HepG2 (cell line): Measurements from ENCODE around the gene INO80B. TPM values are rescaled to one million over a fixed set of nuclear protein-coding genes. Genes with fewer than 3 reads are reported as not detected.

Experiments used
- ATAC-seq: fragments of 200-7000 bp; cut with Tn5 transposase; 3 replicates; pipeline ENCODE4 v1.9.1; 2020; ENCODE audit warnings: mild to moderate bottlenecking, moderate library complexity
- BruUV-seq: library from RNA; stranded (reverse); fragments of 400-500 nt; replicated peaks from 2 replicates; lab custom pipeline; 2021; lab: Mats Ljungman, UMichigan
- CTCF ChIA-PET: fragments of 300-600 bp; formaldehyde crosslinking; extraction: SDS; loops from one replicate; lab custom pipeline; 2021; ENCODE audit warnings: low total read pairs, inconsistent platforms, low intra/inter-chr PET ratio; lab: Yijun Ruan, JAX
- POLR2A ChIA-PET: fragments of 350-600 bp; sonication (Branson Sonifier 250); formaldehyde crosslinking; loops from one replicate; lab custom pipeline; 2020; ENCODE audit warnings: antibody characterized with exemption, inconsistent platforms; lab: Yijun Ruan, JAX
- DNase-seq: peaks from one replicate; pipeline ENCODE4 v3.0.0-alpha.2; 2015; ENCODE audit warnings: low spot score
- FAIRE-seq: peaks from 3 replicates; lab custom pipeline; 2011; peaks lifted over from hg19 to GRCh38; lab: Jason Lieb, UNC
- H2AFZ ChIP-seq: one replicate; pipeline ENCODE4 v1.6.1; 2011; ENCODE audit warnings: low read length, inconsistent platforms
- H3K27ac ChIP-seq: fragments of 300-600 bp; 3 replicates; pipeline ENCODE4 v1.8.0; 2011; ENCODE audit warnings: mixed run types, mild to moderate bottlenecking, mixed read lengths, low read length, inconsistent platforms; ENCODE audit not compliant: insufficient read depth; ENCODE audit errors: extremely low read length
- H3K27me3 ChIP-seq, 2 experiments: fragments of 200-600 bp in 1 of 2; 2 replicates in 1 of 2; 3 replicates in 1 of 2; pipeline versions ENCODE4 v1.6.0 to v1.8.0; 2011; ENCODE audit warnings: low read length in 2 of 2, mild to moderate bottlenecking in 2 of 2, moderate library complexity in 2 of 2, inconsistent platforms in 1 of 2; ENCODE audit not compliant: insufficient read depth in 2 of 2, control insufficient read depth in 1 of 2
- H3K36me3 ChIP-seq, 2 experiments: fragments of 200-600 bp in 1 of 2; replicated peaks in 1 of 2; 2 replicates in 1 of 2; 3 replicates in 1 of 2; pipeline versions ENCODE4 v1.5.1 to v1.8.0; 2011; ENCODE audit warnings: low read length in 2 of 2, inconsistent platforms in 1 of 2; ENCODE audit not compliant: insufficient read depth in 2 of 2, control insufficient read depth in 1 of 2
- H3K4me1 ChIP-seq: 2 replicates; pipeline ENCODE4 v1.5.1; 2012; ENCODE audit warnings: low read length, inconsistent platforms; ENCODE audit not compliant: insufficient read depth
- H3K4me2 ChIP-seq: 2 replicates; pipeline ENCODE4 v1.6.0; 2011; ENCODE audit warnings: low read depth, low read length, inconsistent platforms
- H3K4me3 ChIP-seq, 3 experiments: fragments of 200-600 bp in 1 of 3; sonication (generic), shearing (Covaris generic) in 1 of 3; replicated peaks in 1 of 3; 2 replicates each; pipeline ENCODE4 v1.5.1; 2011 to 2016; ENCODE audit warnings: low read length in 3 of 3, inconsistent platforms in 2 of 3, low read depth in 2 of 3, mild to moderate bottlenecking in 2 of 3, control low read depth in 1 of 3, mixed read lengths in 1 of 3; ENCODE audit not compliant: insufficient read depth in 1 of 3
- H3K79me2 ChIP-seq: one replicate; pipeline ENCODE4 v1.6.1; 2011; ENCODE audit warnings: low read length, inconsistent platforms; ENCODE audit not compliant: insufficient read depth
- H3K9ac ChIP-seq: 2 replicates; pipeline ENCODE4 v1.6.0; 2011; ENCODE audit warnings: mild to moderate bottlenecking, low read depth, low read length, inconsistent platforms; ENCODE audit not compliant: insufficient read depth
- H3K9me3 ChIP-seq: 2 replicates; pipeline ENCODE4 v1.5.1; 2012; ENCODE audit warnings: mild to moderate bottlenecking, low read length
- H4K20me1 ChIP-seq: 2 replicates; pipeline ENCODE4 v1.6.0; 2011; ENCODE audit warnings: inconsistent platforms, mild to moderate bottlenecking, low read length, moderate library complexity; ENCODE audit not compliant: insufficient read depth
- KDM5A ChIP-seq: fragments of 200-600 bp; sonication (generic); IDR thresholded peaks from 2 replicates; pipeline ENCODE4 v1.7.0; 2018; ENCODE audit warnings: antibody characterized with exemption, mild to moderate bottlenecking, low read length, borderline replicate concordance
- POLR2G ChIP-seq: fragments of 200-400 bp; formaldehyde crosslinking; IDR thresholded peaks from 2 replicates; pipeline ENCODE4 v1.6.1; 2018; ENCODE audit warnings: mild to moderate bottlenecking, low read depth, low read length, moderate library complexity
- RBFOX2 ChIP-seq: fragments of 200-400 bp; formaldehyde crosslinking; IDR thresholded peaks from 2 replicates; pipeline ENCODE4 v1.6.1; 2017; ENCODE audit warnings: low read depth, mild to moderate bottlenecking, low read length
- RBM22 ChIP-seq: fragments of 200-400 bp; formaldehyde crosslinking; optimal IDR thresholded peaks from 2 replicates; pipeline ENCODE3; 2017; ENCODE audit warnings: mild to moderate bottlenecking, low read length, moderate library complexity
- WGBS: methylation state at CpG from one replicate; pipeline ENCODE4 v1.1.6; 2017; ENCODE audit warnings: low lambda C conversion rate; 5-methylcytosine and 5-hydroxymethylcytosine counted together
- in situ Hi-C: cut with HindIII; loops from 2 replicates; pipeline ENCODE4 v1.10.0; 2017; ENCODE audit warnings: low pct_unique_long_range_greater_than_20kb; ENCODE audit not compliant: extremely low pct_ligation_motif_present
- intact Hi-C: fragments of 100-400 bp; cut with micrococcal nuclease; formaldehyde crosslinking; loops from one replicate; pipeline ENCODE4 v1.10.0; 2022; ENCODE audit not compliant: unreplicated experiment
- polyA plus RNA-seq, 8 experiments: library from polyadenylated mRNA; depleted of rRNA in 3 of 8; stranded (reverse) in 7 of 8; unstranded in 1 of 8; fragments of >200 nt; fragmentation: Illumina TruSeq in 4 of 8; extraction: Trizol in 4 of 8; gene quantifications; 2 replicates each; pipeline versions ENCODE4 v1.2.1 to v1.2.3, GENCODE V29; 2011 to 2016; ENCODE audit warnings: low read depth in 4 of 8, missing spikeins in 1 of 8, mixed read lengths in 1 of 8; ENCODE audit not compliant: insufficient read depth in 1 of 8
- total RNA-seq, 5 experiments: library from RNA; depleted of rRNA; stranded (reverse); fragments of >200 nt; fragmentation: Illumina TruSeq; extraction: Trizol; gene quantifications; 2 replicates each; pipeline ENCODE4 v1.2.3, GENCODE V29; 2016; ENCODE audit warnings: low read depth in 1 of 5
- TF ChIP-seq, protein P1 (sequence below): sonication (generic); formaldehyde crosslinking; conservative IDR thresholded peaks from 2 replicates; pipeline ENCODE4 v1.4.0; 2020; ENCODE audit warnings: missing genetic modification reagents
- TF ChIP-seq, protein P2 (sequence below): sonication (generic); formaldehyde crosslinking; conservative IDR thresholded peaks from 2 replicates; pipeline ENCODE4 v1.8.0; 2022; ENCODE audit warnings: missing genetic modification reagents

INO80B gene
- total and polyA plus RNA-seq, 2 of the 13 experiments (the other 11 are each of a cell fraction or from before 2014, with no cell fraction given), result 6.2 to 14.5 TPM

- H3K27me3 ChIP-seq, result no peaks in the 10 kb centered on the region
- no peak for FAIRE-seq
- peaks cover 72% of the 10 kb centered on the region for H3K4me1 ChIP-seq
- DNase-seq, result no peak
- intact Hi-C loops, result loop anchor here (10.0 kb wide), 1 partner anchor 1799 kb away; no protein-coding TSS in a partner anchor
- H3K27ac ChIP-seq, result no peak overlapping the region
- in situ Hi-C loops, result no loop called here
- POLR2A ChIA-PET, result interaction anchor here (0.9 to 3.1 kb wide), 6 partner anchors 8 to 35 kb away, joined by 3 to 23 read pairs (median 9); partner anchors contain the start of genes CCDC142, PCGF1, TTC31 and WBP1
- TSS peak; percentile 3 for BruUV-seq
- peaks cover 2% of the 10 kb centered on the region for H3K79me2 ChIP-seq
- no peak overlapping the region for H3K4me3 ChIP-seq
- TF ChIP-seq KDM5A, result no peak
- TF ChIP-seq, protein P1, sequence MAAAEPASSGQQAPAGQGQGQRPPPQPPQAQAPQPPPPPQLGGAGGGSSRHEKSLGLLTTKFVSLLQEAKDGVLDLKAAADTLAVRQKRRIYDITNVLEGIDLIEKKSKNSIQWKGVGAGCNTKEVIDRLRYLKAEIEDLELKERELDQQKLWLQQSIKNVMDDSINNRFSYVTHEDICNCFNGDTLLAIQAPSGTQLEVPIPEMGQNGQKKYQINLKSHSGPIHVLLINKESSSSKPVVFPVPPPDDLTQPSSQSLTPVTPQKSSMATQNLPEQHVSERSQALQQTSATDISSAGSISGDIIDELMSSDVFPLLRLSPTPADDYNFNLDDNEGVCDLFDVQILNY, result no peak
- peak; percentile 20; the same call in 1 of the 2 replicates for TF ChIP-seq POLR2G
- H3K36me3 ChIP-seq, result peaks cover 35 to 46% of the 10 kb centered on the region in 2 experiments
- no peak for ATAC-seq
- H2AFZ ChIP-seq, result no peak overlapping the region
- H3K9ac ChIP-seq, result no peak overlapping the region
- WGBS, result 100% methylated on average over 3 of the region's 3 CpGs
- CTCF ChIA-PET, result no interaction called here
- H3K9me3 ChIP-seq, result no peaks in the 10 kb centered on the region
- no peaks in the 10 kb centered on the region for H4K20me1 ChIP-seq
- no peak overlapping the region for H3K4me2 ChIP-seq
Measured at GRCh38 chr2:74493546-74493945, 38.7 kb downstream of the INO80B start.

DNA sequence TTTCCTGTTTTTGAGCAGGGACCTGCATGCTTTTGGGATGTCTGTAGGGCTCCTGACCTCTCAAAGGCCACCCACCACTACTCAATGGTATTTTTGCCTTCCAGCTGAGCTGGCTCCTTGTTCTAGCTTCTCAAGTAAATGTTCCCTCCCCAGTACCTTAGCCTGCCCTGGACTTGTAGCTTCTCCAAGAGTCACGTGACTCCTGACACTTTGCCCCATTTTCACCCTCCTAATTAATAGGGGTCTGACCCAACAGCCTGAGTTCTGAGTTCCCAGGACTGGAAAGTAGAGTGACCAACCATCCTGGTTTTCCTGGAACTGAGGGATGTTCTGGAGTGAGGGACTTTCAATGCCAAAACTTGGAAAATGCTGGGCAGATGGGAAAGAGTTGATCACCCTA is 40.6 kb downstream of the INO80B start:
- in situ Hi-C loops, result no loop called here
- CTCF ChIA-PET, result no interaction called here
- peaks cover 26 to 39% of the 10 kb centered on the region in 2 experiments for H3K36me3 ChIP-seq
- WGBS, result 96% methylated on average over 1 of the region's 1 CpG
- H3K4me2 ChIP-seq, result no peak overlapping the region
- H3K27me3 ChIP-seq, result no peaks in the 10 kb centered on the region
- ATAC-seq (no peak), DNase-seq (no peak), FAIRE-seq (no peak)
- no peak overlapping the region for H3K9ac ChIP-seq
- intact Hi-C loops, result loop anchor here (10.0 kb wide), 1 partner anchor 1801 kb away; no protein-coding TSS in a partner anchor
- POLR2A ChIA-PET, result interaction anchor here (0.9 to 16.5 kb wide), 4 partner anchors 11 to 37 kb away, joined by 3 to 795 read pairs (median 42); partner anchors contain the start of genes CCDC142, DQX1, MRPL53 and PCGF1
- no peaks in the 10 kb centered on the region for H4K20me1 ChIP-seq
- no TSS peak for BruUV-seq
- H2AFZ ChIP-seq, result no peak overlapping the region
- H3K9me3 ChIP-seq, result no peaks in the 10 kb centered on the region
- H3K79me2 ChIP-seq, result peaks cover 3% of the 10 kb centered on the region
- H3K27ac ChIP-seq, result peak overlapping the region; percentile 70
- TF ChIP-seq, protein P2, sequence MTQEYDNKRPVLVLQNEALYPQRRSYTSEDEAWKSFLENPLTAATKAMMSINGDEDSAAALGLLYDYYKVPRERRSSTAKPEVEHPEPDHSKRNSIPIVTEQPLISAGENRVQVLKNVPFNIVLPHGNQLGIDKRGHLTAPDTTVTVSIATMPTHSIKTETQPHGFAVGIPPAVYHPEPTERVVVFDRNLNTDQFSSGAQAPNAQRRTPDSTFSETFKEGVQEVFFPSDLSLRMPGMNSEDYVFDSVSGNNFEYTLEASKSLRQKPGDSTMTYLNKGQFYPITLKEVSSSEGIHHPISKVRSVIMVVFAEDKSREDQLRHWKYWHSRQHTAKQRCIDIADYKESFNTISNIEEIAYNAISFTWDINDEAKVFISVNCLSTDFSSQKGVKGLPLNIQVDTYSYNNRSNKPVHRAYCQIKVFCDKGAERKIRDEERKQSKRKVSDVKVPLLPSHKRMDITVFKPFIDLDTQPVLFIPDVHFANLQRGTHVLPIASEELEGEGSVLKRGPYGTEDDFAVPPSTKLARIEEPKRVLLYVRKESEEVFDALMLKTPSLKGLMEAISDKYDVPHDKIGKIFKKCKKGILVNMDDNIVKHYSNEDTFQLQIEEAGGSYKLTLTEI (CRISPR knock-in tag), result no peak
- TF ChIP-seq RBM22, result peak; percentile 2
- peak; percentile 39; the same call in 1 of the 2 replicates for TF ChIP-seq RBFOX2
- TF ChIP-seq, all 625 proteins: peak for 2
- Histone ChIP-seq H3K4me3 (no peak overlapping the region), H3K4me1 (peaks cover 67% of the 10 kb centered on the region)
